Smooth muscle cell (in vitro differentiated cells): ENCODE measurements around the gene SCMH1. TPM values are rescaled to one million over a fixed set of nuclear protein-coding genes. Genes with fewer than 3 reads are reported as not detected.

Source experiments
- DNase-seq: peaks from one replicate; lab custom pipeline; 2025; ENCODE audit not compliant: unreplicated experiment; lab: John Stamatoyannopoulos, UW
- H2AFZ ChIP-seq: fragments of 200-600 bp; sonication (generic); 2 replicates; pipeline ENCODE4 v1.6.0; 2016; ENCODE audit warnings: antibody characterized with exemption, low read depth, mild to moderate bottlenecking
- H3F3A ChIP-seq: fragments of 200-600 bp; sonication (generic); 2 replicates; pipeline ENCODE4 v1.6.0; 2017; ENCODE audit warnings: antibody characterized with exemption, low read depth
- H3K27ac ChIP-seq: fragments of 200-600 bp; sonication (generic); 2 replicates; pipeline ENCODE4 v1.5.1; 2016; ENCODE audit warnings: low read depth, mild to moderate bottlenecking
- H3K27me3 ChIP-seq: fragments of 200-600 bp; sonication (generic); 2 replicates; pipeline ENCODE4 v1.6.1; 2016; ENCODE audit warnings: low read depth, mild to moderate bottlenecking
- H3K36me3 ChIP-seq: fragments of 200-600 bp; sonication (generic); 2 replicates; pipeline ENCODE4 v1.5.1; 2016; ENCODE audit warnings: low read depth
- H3K4me1 ChIP-seq: fragments of 200-600 bp; sonication (generic); 2 replicates; pipeline ENCODE4 v1.5.1; 2016; ENCODE audit warnings: low read depth
- H3K4me2 ChIP-seq: fragments of 200-600 bp; sonication (generic); 2 replicates; pipeline ENCODE4 v1.6.0; 2016; ENCODE audit warnings: mild to moderate bottlenecking
- H3K4me3 ChIP-seq: fragments of 200-600 bp; sonication (generic); 2 replicates; pipeline ENCODE4 v1.5.1; 2016; ENCODE audit warnings: mild to moderate bottlenecking
- H3K79me2 ChIP-seq: fragments of 200-600 bp; sonication (generic); 2 replicates; pipeline ENCODE4 v1.6.0; 2016; ENCODE audit warnings: low read depth, mild to moderate bottlenecking
- H3K9ac ChIP-seq: fragments of 200-600 bp; sonication (generic); 2 replicates; pipeline ENCODE4 v1.6.0; 2016; ENCODE audit warnings: low read depth
- H3K9me3 ChIP-seq: fragments of 200-600 bp; sonication (generic); replicated peaks from 2 replicates; pipeline ENCODE4 v1.5.1; 2016; ENCODE audit warnings: low read depth
- H4K20me1 ChIP-seq: fragments of 200-600 bp; sonication (generic); 2 replicates; pipeline ENCODE4 v1.6.0; 2016; ENCODE audit warnings: low read depth
- CTCF ChIP-seq: fragments of 200-600 bp; sonication (generic); IDR thresholded peaks from 2 replicates; pipeline ENCODE4 v1.5.1; 2017; ENCODE audit warnings: borderline replicate concordance, mild to moderate bottlenecking, antibody characterized with exemption; ENCODE audit not compliant: insufficient read depth, poor library complexity, severe bottlenecking
- WGBS: methylation state at CpG from one replicate; pipeline ENCODE4 v1.1.7; 2016; ENCODE audit warnings: low lambda C conversion rate; 5-methylcytosine and 5-hydroxymethylcytosine counted together
- polyA plus RNA-seq: library from polyadenylated mRNA; unstranded; fragments of >200 nt; fragmentation: Nextera tagmentation; extraction: Ambion mirVana; gene quantifications from 2 replicates; pipeline ENCODE4 v1.2.1, GENCODE V29; 2016
- total RNA-seq: library from RNA; depleted of rRNA; stranded (reverse); fragments of >200 nt; gene quantifications from 2 replicates; pipeline ENCODE4 v1.2.3, GENCODE V29; 2014

SCMH1 gene
- total and polyA plus RNA-seq, 2 experiments from 2014 or later = 24.0 to 46.4 TPM

DNA sequence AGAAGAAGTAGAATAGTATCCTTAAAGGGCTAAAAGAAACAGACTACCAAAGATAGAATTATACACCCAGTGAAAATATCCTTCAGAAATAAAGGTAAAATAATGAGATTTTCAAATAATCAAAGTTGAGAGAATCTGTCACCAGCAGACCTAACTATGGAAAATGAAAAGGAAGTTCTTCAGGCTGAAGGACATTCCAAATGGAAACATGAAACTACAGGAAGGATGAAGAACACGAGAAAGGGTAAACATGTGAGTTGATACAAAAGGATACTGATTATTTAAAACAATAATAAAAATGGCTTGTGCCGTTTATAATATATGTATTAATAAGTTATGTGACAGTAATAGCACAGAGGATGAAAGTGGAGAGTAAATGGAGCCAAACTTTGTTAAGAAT is 163.5 kb downstream of the SCMH1 start:
- DNase-seq = no peak
- no peak overlapping the region for H3K4me2 ChIP-seq
- H3F3A ChIP-seq = no peaks in the 10 kb centered on the region
- H2AFZ ChIP-seq = no peak overlapping the region
- H4K20me1 ChIP-seq = no peaks in the 10 kb centered on the region
- peaks cover 5% of the 10 kb centered on the region for H3K9me3 ChIP-seq
- H3K36me3 ChIP-seq = peaks cover 7% of the 10 kb centered on the region
- 94% methylated on average over 2 of the region's 2 CpGs for WGBS
- no peaks in the 10 kb centered on the region for H3K4me1 ChIP-seq
- H3K4me3 ChIP-seq = no peak overlapping the region
- H3K27ac ChIP-seq = no peak overlapping the region
- H3K9ac ChIP-seq = no peak overlapping the region
- no peaks in the 10 kb centered on the region for H3K79me2 ChIP-seq
- H3K27me3 ChIP-seq = no peaks in the 10 kb centered on the region
- no peak for TF ChIP-seq CTCF

DNA sequence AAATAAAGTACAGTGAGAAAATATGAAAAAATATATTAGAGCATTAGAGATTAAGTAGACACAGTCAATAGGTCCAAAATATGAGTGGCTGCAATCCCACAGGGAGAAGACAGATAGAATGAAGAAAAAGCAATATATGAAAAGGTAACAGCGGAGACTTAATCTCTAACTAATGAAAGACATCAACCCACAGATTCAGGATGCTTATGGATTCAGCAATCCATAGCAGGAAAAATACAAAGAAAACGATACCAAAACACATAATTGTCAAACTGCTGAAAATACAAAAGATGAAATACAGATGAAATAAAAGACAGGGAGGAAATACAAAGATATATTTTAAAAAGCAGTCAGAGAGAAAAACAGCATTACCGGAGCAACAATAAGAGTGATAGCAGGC is 163.9 kb downstream of the SCMH1 start:
- H3K79me2 ChIP-seq = no peaks in the 10 kb centered on the region
- H4K20me1 ChIP-seq = no peaks in the 10 kb centered on the region
- no peak overlapping the region for H3K4me3 ChIP-seq
- no peak overlapping the region for H3K9ac ChIP-seq
- H3F3A ChIP-seq = no peaks in the 10 kb centered on the region
- DNase-seq = no peak
- WGBS = over 99% methylated on average over 3 of the region's 3 CpGs
- H2AFZ ChIP-seq = no peak overlapping the region
- H3K4me1 ChIP-seq = no peaks in the 10 kb centered on the region
- H3K4me2 ChIP-seq = no peak overlapping the region
- H3K27me3 ChIP-seq = no peaks in the 10 kb centered on the region
- peaks cover 7% of the 10 kb centered on the region for H3K36me3 ChIP-seq
- no peak for TF ChIP-seq CTCF
- no peak overlapping the region for H3K27ac ChIP-seq
- H3K9me3 ChIP-seq = peaks cover 5% of the 10 kb centered on the region

DNA sequence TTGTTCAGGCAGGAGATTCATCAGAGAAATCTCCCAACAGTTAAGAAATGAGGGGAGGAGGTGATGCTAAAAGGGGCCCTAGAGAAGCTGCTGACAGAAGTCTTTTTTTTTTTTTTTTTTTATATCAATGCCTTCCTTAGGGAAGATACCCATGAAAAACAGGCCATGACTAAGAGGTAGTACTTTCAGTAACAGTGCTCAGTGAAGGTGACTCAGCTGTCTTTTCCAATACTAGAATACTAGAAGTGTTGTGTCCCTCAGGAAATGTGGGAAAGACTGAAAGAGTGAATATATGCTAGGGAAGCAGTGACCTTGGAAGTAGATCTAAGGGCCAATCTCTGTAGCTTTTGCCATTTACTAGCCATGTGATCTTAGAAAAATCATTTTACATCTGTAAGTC is 168.1 kb downstream of the SCMH1 start:
- H3K9ac ChIP-seq = no peak overlapping the region
- no peaks in the 10 kb centered on the region for H3F3A ChIP-seq
- H3K27me3 ChIP-seq = no peaks in the 10 kb centered on the region
- no peaks in the 10 kb centered on the region for H3K79me2 ChIP-seq
- no peak for DNase-seq
- H3K4me3 ChIP-seq = no peak overlapping the region
- H3K9me3 ChIP-seq = peaks cover 5% of the 10 kb centered on the region
- no peak overlapping the region for H3K27ac ChIP-seq
- H4K20me1 ChIP-seq = no peaks in the 10 kb centered on the region
- H3K4me1 ChIP-seq = no peaks in the 10 kb centered on the region
- H3K36me3 ChIP-seq = peaks cover 8% of the 10 kb centered on the region
- H3K4me2 ChIP-seq = no peak overlapping the region
- H2AFZ ChIP-seq = no peak overlapping the region
- no peak for TF ChIP-seq CTCF

GRCh38 chr1:41072051-41072450 is 170.1 kb downstream of the SCMH1 start:
- no peaks in the 10 kb centered on the region for H4K20me1 ChIP-seq
- H2AFZ ChIP-seq = no peak overlapping the region
- no peak overlapping the region for H3K4me3 ChIP-seq
- no peaks in the 10 kb centered on the region for H3F3A ChIP-seq
- no peak overlapping the region for H3K27ac ChIP-seq
- 83% methylated on average over 1 of the region's 1 CpG for WGBS
- no peak for TF ChIP-seq CTCF
- no peak overlapping the region for H3K4me2 ChIP-seq
- H3K79me2 ChIP-seq = no peaks in the 10 kb centered on the region
- peaks cover 9% of the 10 kb centered on the region for H3K36me3 ChIP-seq
- no peak overlapping the region for H3K9ac ChIP-seq
- no peak for DNase-seq
- no peaks in the 10 kb centered on the region for H3K9me3 ChIP-seq
- H3K27me3 ChIP-seq = no peaks in the 10 kb centered on the region
- no peaks in the 10 kb centered on the region for H3K4me1 ChIP-seq
